GM13977 (cell line): ENCODE measurements around the gene REPIN1.

ENCODE experiments used
- DNase-seq: peaks from one replicate; pipeline ENCODE4 v3.0.0; 2012; ENCODE audit warnings: low spot score
- CTCF ChIP-seq: IDR thresholded peaks from 2 replicates; pipeline ENCODE4 v1.5.1; 2012; ENCODE audit warnings: mild to moderate bottlenecking, control low read depth; ENCODE audit not compliant: insufficient read depth; ENCODE audit errors: extremely low read depth, missing control alignments
- in situ Hi-C: fragments of 300-500 bp; cut with MboI; formaldehyde crosslinking; loops from one replicate; pipeline ENCODE4 v1.12.0; 2022; ENCODE audit warnings: low sequenced_read_pairs, low pct_unique_long_range_greater_than_20kb, mixed read lengths, inconsistent platforms; ENCODE audit not compliant: unreplicated experiment

REPIN1 gene

DNA sequence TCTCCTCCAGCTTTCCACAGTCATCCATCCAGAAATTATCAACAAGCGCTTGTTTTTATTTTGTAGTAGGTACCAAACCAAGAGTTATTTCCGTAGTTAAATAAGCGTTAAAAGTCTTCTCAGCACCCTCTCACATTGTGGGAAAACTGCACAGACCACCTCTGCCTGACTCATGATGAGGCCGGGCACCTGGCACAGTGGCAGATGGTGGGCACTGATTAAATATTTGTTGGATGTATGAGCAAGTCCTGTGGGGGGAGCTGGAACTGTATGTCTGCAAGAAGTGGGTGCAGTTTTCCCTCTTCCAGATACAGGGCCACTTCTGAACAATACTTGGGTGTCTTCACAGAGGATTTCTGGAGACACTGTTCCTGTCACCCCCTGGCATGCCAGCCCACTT, 5.3 kb upstream of the REPIN1 start:
- DNase-seq, result no peak
- in situ Hi-C loops, result no loop called here
- TF ChIP-seq CTCF, result no peak

DNA sequence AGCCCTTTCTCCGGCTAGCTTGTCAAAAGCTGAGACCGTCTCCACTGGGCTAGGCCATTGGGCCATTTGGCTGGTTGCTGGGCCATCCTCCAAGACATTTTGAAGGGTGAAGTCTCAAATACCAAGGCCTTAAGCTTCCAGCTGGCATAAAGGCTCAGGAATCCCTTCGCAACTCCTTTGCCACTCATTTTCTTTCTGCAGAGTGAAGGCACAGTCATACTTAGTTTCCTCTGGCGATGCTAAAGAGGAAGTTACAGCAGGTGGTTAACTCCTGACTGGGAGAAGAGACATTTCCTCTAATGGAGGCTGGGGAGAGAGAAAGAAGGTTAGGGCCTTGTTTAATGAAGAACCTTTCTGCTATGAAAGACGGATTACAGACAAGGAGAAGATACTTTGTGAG, 4.8 kb upstream of the REPIN1 start:
- in situ Hi-C loops, result no loop called here
- no peak for TF ChIP-seq CTCF
- no peak for DNase-seq

DNA sequence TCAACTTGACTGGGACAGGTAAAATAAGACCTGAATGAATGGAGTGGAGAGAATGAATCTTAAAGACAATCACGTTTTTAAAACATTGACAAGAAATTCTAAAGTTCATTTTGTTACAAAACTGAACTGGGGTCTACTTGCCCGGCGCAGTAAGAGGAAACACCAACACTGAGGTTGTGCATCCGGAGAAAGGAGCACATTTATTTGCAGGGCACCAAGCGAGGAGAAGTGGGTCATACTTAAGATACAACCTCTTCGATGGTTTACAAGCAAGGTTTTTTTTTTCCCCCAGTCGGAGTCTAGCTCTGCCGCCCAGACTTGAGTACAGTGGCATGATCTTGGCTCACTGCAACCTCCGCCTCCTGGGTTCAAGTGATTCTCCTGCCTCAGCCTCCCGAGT, 3.4 kb upstream of the REPIN1 start:
- DNase-seq, result no peak
- in situ Hi-C loops, result no loop called here
- TF ChIP-seq CTCF, result no peak

GRCh38 chr7:150365673-150366398, 2.8 kb upstream of the REPIN1 start:
- in situ Hi-C loops, result no loop called here
- no peak for TF ChIP-seq CTCF
- no peak for DNase-seq

DNA sequence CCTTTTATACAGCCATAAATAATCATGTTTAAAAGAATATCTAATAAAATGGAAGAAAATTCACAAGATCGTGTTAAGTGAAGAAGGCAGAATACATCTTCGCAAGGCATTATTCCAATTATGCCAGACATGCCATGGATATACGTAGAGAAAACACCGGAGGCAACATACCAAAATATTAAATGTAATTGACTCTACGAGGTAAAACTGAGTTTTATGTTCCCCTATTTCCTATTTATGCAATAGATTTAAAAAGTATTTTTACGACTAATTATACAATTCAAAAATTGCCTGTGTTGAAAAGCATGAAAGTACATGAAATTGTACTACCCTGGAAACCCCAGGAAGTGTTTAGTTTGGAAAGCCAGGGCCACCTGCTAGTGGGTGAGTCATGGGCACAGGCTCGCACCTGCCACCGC, 936 bp upstream of the REPIN1 start:
- TF ChIP-seq CTCF, result no peak
- DNase-seq, result no peak
- in situ Hi-C loops, result no loop called here

- DNase-seq, result peak; percentile 80
- in situ Hi-C loops, result no loop called here
- no peak for TF ChIP-seq CTCF
Observed at GRCh38 chr7:150368884-150369747, 494 bp downstream of the REPIN1 start.
